ENCODE results near the gene PHACTR2.
"Not testable (repeated sequence)": the region's sequence is repeated elsewhere in the genome, so short reads cannot be mapped to it uniquely, and the experiment has no call there.

PHACTR2 gene

GRCh38 chr6:143772116-143773086 is 94.6 kb downstream of the PHACTR2 start:
- no peak for DNase-seq

- no peak for DNase-seq
Measured at GRCh38 chr6:143773506-143774150, 95.9 kb downstream of the PHACTR2 start.

DNA sequence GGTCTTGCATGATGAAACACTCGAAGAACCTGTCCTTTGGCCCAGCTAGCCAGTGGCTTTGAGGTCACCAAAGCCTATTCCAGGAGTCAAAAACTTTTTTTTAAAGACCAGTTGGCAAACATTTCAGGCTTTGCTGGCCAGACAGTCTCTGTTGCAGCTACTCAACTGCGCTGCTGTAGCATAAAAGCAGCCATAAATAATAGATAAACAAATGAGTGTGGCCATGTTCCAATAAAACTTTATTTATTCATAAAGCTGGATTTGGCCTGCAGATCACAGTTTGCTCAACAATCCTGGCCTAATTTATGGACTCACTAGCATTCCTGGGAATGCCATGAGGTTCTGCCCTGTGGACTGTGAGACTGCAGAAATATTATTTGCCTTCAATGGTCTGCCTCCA is 96.6 kb downstream of the PHACTR2 start:
- no peak for DNase-seq

DNA sequence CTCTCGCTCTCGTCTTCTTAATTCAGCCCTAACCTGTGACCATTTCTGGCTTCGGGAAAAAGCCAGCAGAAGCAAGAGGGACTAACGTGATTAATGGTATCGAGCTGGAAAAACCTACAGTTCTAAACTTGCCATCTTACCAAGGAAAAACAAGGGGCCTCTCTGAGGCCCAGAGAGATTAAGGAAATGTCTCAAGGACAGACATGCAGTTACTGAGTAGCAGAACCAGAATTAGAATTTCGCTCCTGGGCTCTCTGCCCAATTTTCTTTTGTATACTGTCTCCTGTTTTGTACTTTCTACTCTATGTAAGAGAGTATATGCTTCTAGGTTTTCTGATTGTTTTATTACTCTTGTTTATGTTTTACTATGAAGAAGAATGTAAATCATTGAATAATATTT is 97.6 kb downstream of the PHACTR2 start:
- DNase-seq, result no peak

DNA sequence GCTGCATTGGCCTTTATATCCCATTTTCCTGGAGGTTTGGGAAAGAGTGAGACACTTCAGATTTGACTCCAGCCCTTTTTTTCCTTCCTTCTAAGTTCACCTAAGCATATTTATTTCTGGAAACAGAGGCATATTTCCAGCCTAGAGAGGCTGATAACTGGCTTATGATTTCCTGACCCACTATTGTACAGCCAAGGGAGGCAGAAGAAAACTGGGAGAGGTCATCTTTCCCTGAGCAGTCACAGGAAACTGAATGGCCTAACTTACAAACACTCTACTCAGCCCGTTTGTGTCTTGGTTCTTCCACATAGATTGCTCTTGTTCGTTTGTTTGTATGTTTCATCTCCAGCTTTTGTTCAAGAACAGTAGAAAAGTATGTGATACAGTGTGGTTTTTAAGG is 101.2 kb downstream of the PHACTR2 start:
- no peak for DNase-seq

DNA sequence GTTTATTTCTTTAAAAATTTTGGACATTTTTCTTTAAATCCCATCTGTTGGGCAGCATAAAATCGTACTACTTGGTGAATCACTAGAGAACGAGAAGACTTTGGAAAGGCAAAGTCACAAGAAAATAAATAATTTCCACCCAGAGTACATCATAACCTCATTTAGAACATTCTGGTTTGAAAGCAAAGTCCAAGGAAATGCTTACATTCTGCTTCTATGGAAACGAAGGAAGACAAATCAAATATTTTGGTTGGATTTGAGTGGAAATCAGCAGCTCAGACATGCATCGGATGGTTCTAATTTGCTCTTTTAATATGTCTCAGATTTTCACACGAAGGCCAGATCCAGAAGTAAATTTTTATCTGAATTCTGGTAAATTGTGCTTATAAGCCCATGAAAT is 104.7 kb downstream of the PHACTR2 start:
- DNase-seq, result no peak

GRCh38 chr6:143783077-143783476 is 105.3 kb downstream of the PHACTR2 start:
- DNase-seq, result no peak

GRCh38 chr6:143784316-143784715 is 106.6 kb downstream of the PHACTR2 start:
- DNase-seq, result no peak

DNA sequence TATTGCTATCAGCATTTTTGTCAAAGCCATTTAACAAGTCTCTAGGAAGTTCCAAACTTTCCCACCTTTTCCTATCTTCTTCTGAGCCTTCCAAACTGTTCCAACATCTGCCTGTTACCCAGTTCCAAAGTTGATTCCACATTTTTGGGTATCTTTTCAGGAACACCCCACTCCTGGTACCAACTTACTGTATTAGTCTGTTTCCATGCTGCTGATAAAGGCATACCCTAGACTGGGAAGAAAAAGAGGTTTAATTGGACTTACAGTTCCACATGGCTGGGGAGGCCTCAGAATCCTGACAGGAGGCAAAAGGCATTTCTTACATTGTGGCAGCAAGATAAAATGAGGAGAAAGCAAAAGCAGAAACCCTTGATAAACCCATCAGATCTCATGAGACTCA is 108.6 kb downstream of the PHACTR2 start:
- not testable (repeated sequence) for DNase-seq

GRCh38 chr6:143792402-143793279 is 114.9 kb downstream of the PHACTR2 start:
- DNase-seq, result no peak

GRCh38 chr6:143793280-143793619 is 115.5 kb downstream of the PHACTR2 start:
- no peak for DNase-seq

GRCh38 chr6:143796551-143796950 is 118.8 kb downstream of the PHACTR2 start:
- not testable (repeated sequence) for DNase-seq

DNA sequence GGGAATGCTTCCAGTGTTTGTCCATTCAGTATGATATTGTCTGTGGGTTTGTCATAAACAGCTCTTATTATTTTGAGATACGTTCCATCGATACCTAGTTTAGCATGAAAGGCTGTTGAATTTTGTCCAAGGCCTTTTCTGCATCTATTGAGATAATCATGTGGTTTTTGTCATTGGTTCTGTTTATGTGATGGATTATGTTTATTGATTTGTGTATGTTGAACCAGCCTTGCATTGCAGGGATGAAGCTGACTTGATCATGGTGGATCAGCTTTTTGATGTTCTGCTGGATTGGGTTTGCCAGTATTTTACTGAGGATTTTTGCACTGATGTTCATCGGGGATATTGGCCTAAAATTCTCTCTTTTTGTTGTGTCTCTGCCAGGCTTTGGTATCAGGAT is 120.7 kb downstream of the PHACTR2 start:
- DNase-seq, result not testable (repeated sequence)

DNA sequence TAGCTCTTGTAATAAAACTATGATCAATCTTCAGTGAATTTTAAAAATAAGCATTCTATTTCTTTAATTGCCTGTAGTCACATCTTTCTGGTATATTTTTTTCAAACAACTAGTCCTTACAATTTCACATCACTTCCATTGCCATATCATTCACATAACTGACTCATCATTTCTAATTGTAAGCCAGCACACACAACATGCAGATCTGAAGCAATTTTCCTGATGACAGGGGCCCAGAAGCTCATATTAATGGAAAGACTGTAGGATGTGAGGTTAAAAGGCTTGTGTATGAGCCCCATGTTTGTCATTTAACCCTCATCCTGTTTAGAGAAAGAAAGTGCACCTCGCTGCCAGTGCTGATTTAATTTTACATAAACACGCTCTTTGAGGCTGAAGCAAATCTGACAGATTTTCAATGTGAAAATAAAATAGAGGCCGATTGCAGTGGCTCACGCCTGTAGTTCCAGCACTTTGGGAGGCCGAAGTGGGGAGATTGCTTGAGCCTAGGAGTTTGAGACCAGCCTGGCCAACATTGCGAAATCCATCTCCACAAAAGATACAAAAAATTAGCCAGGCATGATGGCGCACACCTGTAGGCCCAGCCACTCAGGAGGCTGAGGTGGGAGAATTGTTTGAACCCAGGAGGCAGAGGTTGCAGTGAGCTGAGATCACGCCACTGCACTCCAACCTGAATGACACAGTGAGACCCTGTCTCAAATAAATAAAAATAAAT is 125.2 kb downstream of the PHACTR2 start:
- no peak for DNase-seq

GRCh38 chr6:143803769-143804568 is 126.2 kb downstream of the PHACTR2 start:
- no peak for DNase-seq

DNA sequence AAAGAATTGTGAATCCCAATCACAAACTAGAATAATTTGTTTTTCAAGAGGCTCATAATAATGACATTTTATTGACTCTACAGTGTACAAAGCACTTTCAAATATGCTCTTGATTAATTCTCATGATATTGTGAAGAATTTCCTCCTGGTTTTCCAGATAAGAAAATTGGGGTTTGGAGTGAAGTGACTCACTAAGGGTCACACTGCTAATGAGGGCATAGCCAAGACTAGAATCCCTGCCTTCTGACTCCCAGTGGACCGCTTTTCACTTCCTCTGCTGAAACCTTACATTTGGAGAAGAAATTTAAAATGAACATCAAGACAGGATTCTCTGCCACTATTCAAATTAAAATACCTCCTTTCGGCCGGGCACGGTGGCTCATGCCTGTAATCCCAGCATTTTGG is 127.1 kb downstream of the PHACTR2 start:
- DNase-seq, result no peak

- DNase-seq, result no peak
Measured at GRCh38 chr6:143806282-143807102, 128.7 kb downstream of the PHACTR2 start.

DNA sequence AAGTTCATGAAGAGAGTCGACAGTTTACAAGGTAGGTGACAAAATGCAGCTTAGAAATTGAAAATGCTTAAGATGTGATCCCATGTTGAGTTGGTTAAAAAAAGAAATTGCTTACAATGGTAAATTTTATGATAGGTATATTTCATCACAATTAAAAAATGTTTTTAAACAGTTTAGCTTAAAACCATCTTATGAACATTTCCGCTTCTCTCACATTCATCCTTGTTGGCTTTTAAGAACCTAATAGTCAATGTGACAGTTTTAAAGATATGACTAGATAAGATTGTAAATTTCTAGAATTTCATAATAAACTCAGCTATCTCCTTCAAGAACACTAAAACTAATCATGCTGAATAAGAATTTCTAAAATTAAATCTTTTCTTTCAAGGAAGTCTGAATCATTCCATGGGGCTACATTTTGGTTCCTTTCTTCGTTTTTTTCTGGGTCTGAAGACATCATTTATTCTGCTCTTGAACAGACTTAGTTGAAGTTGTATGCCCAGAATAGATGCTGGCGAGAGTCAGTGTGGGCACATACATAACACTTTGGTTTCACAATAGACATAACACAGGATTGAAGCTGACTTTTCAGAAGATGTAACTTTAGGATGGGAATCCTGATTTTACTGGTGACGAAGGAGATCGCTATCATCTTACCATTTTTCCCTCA is 129.5 kb downstream of the PHACTR2 start:
- no peak for DNase-seq

DNA sequence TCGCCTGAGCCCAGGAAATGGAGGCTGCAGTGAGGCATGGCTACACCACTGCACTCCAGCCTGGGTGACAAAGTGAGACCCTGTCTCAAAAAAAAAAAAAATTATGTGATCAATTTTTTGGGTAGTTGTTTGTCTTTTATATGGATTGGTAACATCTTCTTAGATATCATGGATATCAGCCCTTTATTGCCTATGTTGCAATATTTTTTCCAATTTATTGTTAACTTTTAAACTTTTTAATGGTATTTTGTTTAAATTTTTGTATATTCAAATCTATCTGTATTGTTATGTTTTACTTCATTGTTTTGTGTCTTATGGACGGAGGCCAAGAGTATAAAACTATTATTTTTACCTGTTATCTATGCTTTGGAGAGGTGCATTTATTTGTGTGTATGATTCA is 133.0 kb downstream of the PHACTR2 start:
- no peak for DNase-seq

- DNase-seq, result no peak
Measured at GRCh38 chr6:143811501-143812157, 133.9 kb downstream of the PHACTR2 start.
